IPS-18c (cell line): ENCODE data around the gene GLYR1.

Source experiments
- H3K4me3 ChIP-seq: 2 replicates; pipeline ENCODE4 v1.7.0; 2013; ENCODE audit warnings: low read depth, mild to moderate bottlenecking, low read length, moderate library complexity; ENCODE audit not compliant: insufficient read depth
- H3K9me3 ChIP-seq: one replicate; pipeline ENCODE4 v1.6.1; 2013; ENCODE audit warnings: mild to moderate bottlenecking, low read length, moderate library complexity; ENCODE audit not compliant: control insufficient read depth, insufficient read depth

GLYR1 gene

GRCh38 chr16:4765511-4766474, 81.3 kb downstream of the GLYR1 start:
- peak overlapping the region; percentile 87 for H3K4me3 ChIP-seq
- no peaks in the 10 kb centered on the region for H3K9me3 ChIP-seq

GRCh38 chr16:4763791-4764190, 83.3 kb downstream of the GLYR1 start:
- Histone ChIP-seq H3K9me3 (no peaks in the 10 kb centered on the region), H3K4me3 (no peak overlapping the region)

GRCh38 chr16:4762205-4762604, 84.9 kb downstream of the GLYR1 start:
- H3K4me3 ChIP-seq, result no peak overlapping the region
- no peaks in the 10 kb centered on the region for H3K9me3 ChIP-seq

GRCh38 chr16:4760221-4760910, 86.7 kb downstream of the GLYR1 start:
- no peak overlapping the region for H3K4me3 ChIP-seq
- no peaks in the 10 kb centered on the region for H3K9me3 ChIP-seq

- H3K9me3 ChIP-seq, result no peaks in the 10 kb centered on the region
- H3K4me3 ChIP-seq, result no peak overlapping the region
Measured at GRCh38 chr16:4755687-4756086, 91.4 kb downstream of the GLYR1 start.

- Histone ChIP-seq H3K9me3 (no peaks in the 10 kb centered on the region), H3K4me3 (no peak overlapping the region)
Measured at GRCh38 chr16:4754865-4755264, 92.2 kb downstream of the GLYR1 start.

- Histone ChIP-seq H3K9me3 (no peaks in the 10 kb centered on the region), H3K4me3 (no peak overlapping the region)
Measured at GRCh38 chr16:4753227-4753626, 93.9 kb downstream of the GLYR1 start.
